ENCODE measurements around the gene SLC39A11. TPM values are rescaled to one million over a fixed set of nuclear protein-coding genes. Genes with fewer than 3 reads are reported as not detected.
A peak's percentile ranks its signal among the peaks of the same experiment; 100 is the strongest.

Gene SLC39A11
- total and polyA plus RNA-seq, 2 of the 13 experiments (the other 11 are each of a cell fraction or from before 2014, with no cell fraction given), result 17.2 to 31.5 TPM

GRCh38 chr17:72648702-72649101, 443.8 kb downstream of the SLC39A11 start:
- no TSS peak for BruUV-seq (replicated peaks)
- Histone ChIP-seq H3K9me3 (ENCODE audit: low read length) (no peaks in the 10 kb centered on the region), H2AFZ (ENCODE audit: low read length) (no peak overlapping the region), H3K4me1 (ENCODE audit: insufficient read depth, low read length) (peaks cover 12% of the 10 kb centered on the region), H3K4me2 (ENCODE audit: low read depth, low read length) (no peak overlapping the region), H3K36me3 (replicated peaks in 1 of 2; ENCODE audit: control insufficient read depth in 1 of 2, insufficient read depth in 2 of 2, low read length in 2 of 2) (peaks cover 0 to 1% of the 10 kb centered on the region in 2 experiments; a peak in 1 of 5 replicates), H4K20me1 (ENCODE audit: insufficient read depth, low read length) (no peaks in the 10 kb centered on the region), H3K79me2 (ENCODE audit: insufficient read depth, low read length) (no peaks in the 10 kb centered on the region), H3K27me3 (ENCODE audit: control insufficient read depth in 1 of 2, insufficient read depth in 2 of 2, low read length in 2 of 2) (no peaks in the 10 kb centered on the region), H3K4me3 (replicated peaks in 1 of 3; ENCODE audit: insufficient read depth in 1 of 3, low read depth in 2 of 3, low read length in 3 of 3) (no peak overlapping the region), H3K9ac (ENCODE audit: insufficient read depth, low read depth, low read length) (no peak overlapping the region), H3K27ac (ENCODE audit: extremely low read length, insufficient read depth, low read length) (no peak overlapping the region)
- DNase-seq (ENCODE audit: low spot score) (no peak), ATAC-seq (no peak), FAIRE-seq (no peak)
- intact Hi-C loops (cut with micrococcal nuclease; ENCODE audit: unreplicated experiment), result no loop called here
- ChIA-PET POLR2A (interaction anchor here (0.7 kb wide), 1 partner anchor 10 kb away, joined by 3 read pairs; no protein-coding TSS in a partner anchor), CTCF (ENCODE audit: low intra/inter-chr PET ratio, low total read pairs) (no interaction called here)
- peak; percentile 9; the same call in 1 of the 2 replicates for TF ChIP-seq ATF7 (IDR thresholded peaks at IDR 0.05)
- TF ChIP-seq ATF7 (CRISPR knock-in tag; IDR thresholded peaks at IDR 0.05), result no peak
- TF ChIP-seq ZNF225 (CRISPR knock-in tag; IDR thresholded peaks at IDR 0.05), result no peak
- in situ Hi-C loops (cut with HindIII; ENCODE audit: extremely low pct_ligation_motif_present, low pct_unique_long_range_greater_than_20kb), result no loop called here
- 87% methylated on average over 9 of the region's 11 CpGs for WGBS (ENCODE audit: low lambda C conversion rate)

DNA sequence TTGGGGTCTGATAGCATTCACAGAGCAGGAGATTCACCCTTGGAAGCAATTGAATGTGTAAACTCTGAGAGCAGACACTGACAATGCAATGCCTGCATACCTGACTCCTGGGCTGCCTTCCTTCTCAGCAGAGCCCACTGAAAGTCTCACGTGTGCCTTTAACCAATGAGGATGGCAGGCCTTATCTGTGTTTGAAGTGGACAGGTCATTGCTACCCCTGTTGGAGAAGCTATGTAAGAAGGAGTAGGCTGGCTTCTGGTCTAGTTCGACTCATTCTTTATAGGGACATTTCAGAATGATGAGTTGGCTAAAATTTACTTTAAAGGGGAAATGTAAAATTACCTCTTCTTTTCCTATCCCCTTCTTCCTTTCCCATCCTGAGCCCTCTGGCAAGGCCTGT, 446.3 kb downstream of the SLC39A11 start:
- H3K36me3 ChIP-seq (replicated peaks in 1 of 2; ENCODE audit: control insufficient read depth in 1 of 2, insufficient read depth in 2 of 2, low read length in 2 of 2), result peaks cover 0 to 1% of the 10 kb centered on the region in 2 experiments; a peak in 1 of 5 replicates
- H3K4me3 ChIP-seq (replicated peaks in 1 of 3; ENCODE audit: insufficient read depth in 1 of 3, low read depth in 2 of 3, low read length in 3 of 3), result no peak overlapping the region
- H3K79me2 ChIP-seq (ENCODE audit: insufficient read depth, low read length), result no peaks in the 10 kb centered on the region
- CTCF ChIA-PET (ENCODE audit: low intra/inter-chr PET ratio, low total read pairs), result no interaction called here
- H3K27ac ChIP-seq (ENCODE audit: extremely low read length, insufficient read depth, low read length), result no peak overlapping the region
- intact Hi-C loops (cut with micrococcal nuclease; ENCODE audit: unreplicated experiment), result no loop called here
- POLR2A ChIA-PET, result no interaction called here
- no peak for ATAC-seq
- no peak overlapping the region for H2AFZ ChIP-seq (ENCODE audit: low read length)
- no peaks in the 10 kb centered on the region for H3K4me1 ChIP-seq (ENCODE audit: insufficient read depth, low read length)
- no peak overlapping the region for H3K9ac ChIP-seq (ENCODE audit: insufficient read depth, low read depth, low read length)
- FAIRE-seq, result no peak
- no peaks in the 10 kb centered on the region for H3K9me3 ChIP-seq (ENCODE audit: low read length)
- WGBS (ENCODE audit: low lambda C conversion rate), result 49% methylated on average over 2 of the region's 2 CpGs
- TF ChIP-seq MAFK (conservative IDR thresholded peaks at IDR 0.05 in 1 of 2, IDR thresholded peaks at IDR 0.05 in 1 of 2; ENCODE audit: low read length in 2 of 2) (peak; percentile 76 to 78), ZFP37 (CRISPR knock-in tag; IDR thresholded peaks at IDR 0.05; ENCODE audit: borderline replicate concordance) (no peak), U2AF1 (optimal IDR thresholded peaks at IDR 0.05; ENCODE audit: low read depth, low read length) (no peak), ONECUT2 (CRISPR knock-in tag; IDR thresholded peaks at IDR 0.05) (no peak), RBM22 (optimal IDR thresholded peaks at IDR 0.05; ENCODE audit: low read length) (no peak), GABPB1 (CRISPR knock-in tag; IDR thresholded peaks at IDR 0.05) (no peak), MAFF (IDR thresholded peaks at IDR 0.05; ENCODE audit: low read depth, low read length) (peak; percentile 64), ZNF317 (CRISPR knock-in tag; IDR thresholded peaks at IDR 0.05) (no peak), ZNF12 (CRISPR knock-in tag; IDR thresholded peaks at IDR 0.05) (no peak), HNF1B (CRISPR knock-in tag; IDR thresholded peaks at IDR 0.05) (no peak)
- no peaks in the 10 kb centered on the region for H3K27me3 ChIP-seq (ENCODE audit: control insufficient read depth in 1 of 2, insufficient read depth in 2 of 2, low read length in 2 of 2)
- H4K20me1 ChIP-seq (ENCODE audit: insufficient read depth, low read length), result no peaks in the 10 kb centered on the region
- no peak overlapping the region for H3K4me2 ChIP-seq (ENCODE audit: low read depth, low read length)
- BruUV-seq (replicated peaks), result TSS peak; percentile 58
- peak; percentile 27 for DNase-seq (ENCODE audit: low spot score)
- in situ Hi-C loops (cut with HindIII; ENCODE audit: extremely low pct_ligation_motif_present, low pct_unique_long_range_greater_than_20kb), result no loop called here

All from HepG2 (cell line).